Measurements from ENCODE around the gene ELP5. TPM values are rescaled to one million over a fixed set of nuclear protein-coding genes. Genes with fewer than 3 reads are reported as not detected.

Gene ELP5
- total and polyA plus RNA-seq, 2 donors: 17.7 to 39.2 TPM

DNA sequence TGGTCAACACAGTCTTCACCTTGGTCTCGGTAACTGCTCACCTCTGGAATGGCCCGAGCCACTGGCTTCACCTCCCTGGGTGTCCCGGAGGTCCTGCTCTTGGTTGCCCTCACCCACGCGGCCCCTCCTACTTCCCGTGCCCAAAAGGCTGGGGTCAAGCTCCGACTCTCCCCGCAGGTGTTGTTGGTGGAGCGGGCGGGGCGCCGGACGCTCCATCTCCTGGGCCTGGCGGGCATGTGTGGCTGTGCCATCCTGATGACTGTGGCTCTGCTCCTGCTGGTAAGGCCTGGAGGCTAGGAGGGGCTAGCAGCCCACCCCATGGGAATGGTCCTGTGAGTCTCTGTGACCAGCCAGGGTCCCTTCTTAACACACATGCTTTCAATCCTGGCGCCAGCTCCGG lies 32.9 kb downstream of the ELP5 start:
- WGBS: 94% methylated on average over 16 of the region's 16 CpGs

DNA sequence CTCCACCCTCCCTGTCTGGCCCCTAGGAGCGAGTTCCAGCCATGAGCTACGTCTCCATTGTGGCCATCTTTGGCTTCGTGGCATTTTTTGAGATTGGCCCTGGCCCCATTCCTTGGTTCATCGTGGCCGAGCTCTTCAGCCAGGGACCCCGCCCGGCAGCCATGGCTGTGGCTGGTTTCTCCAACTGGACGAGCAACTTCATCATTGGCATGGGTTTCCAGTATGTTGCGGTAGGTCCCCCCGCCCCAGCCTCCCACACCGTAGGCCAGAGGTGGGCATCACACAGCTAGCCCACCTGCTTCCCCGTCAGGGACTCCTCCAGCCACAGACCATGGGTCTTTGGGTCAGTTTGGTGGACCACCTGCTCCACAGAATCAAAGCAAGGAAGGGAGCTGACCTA lies 33.7 kb downstream of the ELP5 start:
- H3K4me1 ChIP-seq (ENCODE audit: insufficient read depth): no peaks in the 10 kb centered on the region
- no peaks in the 10 kb centered on the region for H3K36me3 ChIP-seq (ENCODE audit: insufficient read depth)
- H3K27ac ChIP-seq (ENCODE audit: low read depth): no peak overlapping the region
- H3K4me3 ChIP-seq (ENCODE audit: low read depth, low read length): no peak overlapping the region
- 84% methylated on average over 12 of the region's 12 CpGs for WGBS
- no peak for DNase-seq (ENCODE audit: extremely low spot score)

More for the DNA sequence above, 32.9 kb downstream of the ELP5 start:
- Histone ChIP-seq H3K4me3 (ENCODE audit: low read depth, low read length) (no peak overlapping the region), H3K36me3 (ENCODE audit: insufficient read depth) (no peaks in the 10 kb centered on the region), H3K4me1 (ENCODE audit: insufficient read depth) (no peaks in the 10 kb centered on the region), H3K27ac (ENCODE audit: low read depth) (no peak overlapping the region)
- no peak for DNase-seq (ENCODE audit: extremely low spot score)

DNA sequence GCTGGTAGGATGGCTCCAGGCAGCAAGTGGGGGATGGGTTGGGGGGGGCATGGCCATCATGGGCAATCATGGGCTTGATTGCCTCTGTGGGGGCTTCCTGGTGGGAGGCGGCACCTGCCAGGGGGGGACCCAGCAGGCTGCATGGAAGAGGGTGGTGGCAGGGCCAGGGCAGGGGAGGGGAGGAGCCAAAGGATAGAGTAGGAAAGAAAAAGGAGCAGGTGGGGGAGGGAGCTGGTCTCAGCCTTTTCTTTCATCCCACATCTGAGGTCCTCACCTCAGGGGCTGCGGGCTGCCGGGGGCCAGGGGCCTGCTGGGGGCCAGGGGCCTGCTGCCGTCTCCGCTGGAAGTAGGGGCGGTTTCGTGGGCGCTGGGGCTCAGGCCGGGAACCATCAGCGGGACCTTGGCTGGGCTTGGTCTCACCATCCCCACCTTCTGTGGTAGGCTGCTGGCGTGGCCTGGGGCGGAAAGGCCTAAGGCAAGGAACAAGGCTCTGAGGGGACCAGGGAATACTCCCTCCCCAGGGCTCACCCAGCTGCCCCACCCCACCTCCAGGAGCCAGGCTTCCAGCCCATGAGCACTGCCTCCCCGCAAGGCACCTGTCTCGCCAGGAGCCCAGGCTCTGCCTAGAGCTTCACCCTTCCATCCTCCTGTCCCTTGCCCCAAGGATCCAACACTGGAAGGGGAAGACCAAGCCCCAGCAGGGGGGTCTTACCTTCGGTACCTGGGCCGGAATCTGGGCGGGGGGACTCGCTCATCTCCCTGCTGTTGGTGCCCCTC lies 37.4 kb downstream of the ELP5 start:
- DNase-seq (ENCODE audit: extremely low spot score): no peak
- H3K36me3 ChIP-seq (ENCODE audit: insufficient read depth): no peaks in the 10 kb centered on the region
- H3K4me3 ChIP-seq (ENCODE audit: low read depth, low read length): no peak overlapping the region
- H3K27ac ChIP-seq (ENCODE audit: low read depth): no peak overlapping the region
- H3K4me1 ChIP-seq (ENCODE audit: insufficient read depth): no peaks in the 10 kb centered on the region
- WGBS: 73% methylated on average over 18 of the region's 18 CpGs

DNA sequence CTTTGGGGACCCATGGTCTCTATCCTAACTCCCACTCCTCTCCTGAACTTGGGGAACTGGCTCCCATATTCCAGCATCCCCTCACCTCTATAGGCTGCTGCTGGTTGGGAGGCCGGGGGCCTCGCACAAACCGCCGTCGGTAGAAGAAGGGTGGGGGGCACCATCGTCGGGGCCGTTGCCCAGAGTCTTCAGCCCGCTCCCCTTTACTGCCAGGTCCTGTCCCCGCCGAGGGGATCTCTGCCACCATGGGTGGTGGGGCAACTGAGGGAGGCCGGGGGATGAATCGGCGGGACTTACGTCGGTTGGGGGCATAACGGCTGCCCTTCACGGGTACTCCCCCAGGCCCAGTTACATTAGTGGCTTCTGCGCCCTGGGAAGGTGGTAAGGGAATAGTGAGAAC lies 38.2 kb downstream of the ELP5 start:
- no peaks in the 10 kb centered on the region for H3K36me3 ChIP-seq (ENCODE audit: insufficient read depth)
- no peak overlapping the region for H3K27ac ChIP-seq (ENCODE audit: low read depth)
- DNase-seq (ENCODE audit: extremely low spot score): no peak
- no peak overlapping the region for H3K4me3 ChIP-seq (ENCODE audit: low read depth, low read length)
- no peaks in the 10 kb centered on the region for H3K4me1 ChIP-seq (ENCODE audit: insufficient read depth)
- 86% methylated on average over 19 of the region's 19 CpGs for WGBS

DNA sequence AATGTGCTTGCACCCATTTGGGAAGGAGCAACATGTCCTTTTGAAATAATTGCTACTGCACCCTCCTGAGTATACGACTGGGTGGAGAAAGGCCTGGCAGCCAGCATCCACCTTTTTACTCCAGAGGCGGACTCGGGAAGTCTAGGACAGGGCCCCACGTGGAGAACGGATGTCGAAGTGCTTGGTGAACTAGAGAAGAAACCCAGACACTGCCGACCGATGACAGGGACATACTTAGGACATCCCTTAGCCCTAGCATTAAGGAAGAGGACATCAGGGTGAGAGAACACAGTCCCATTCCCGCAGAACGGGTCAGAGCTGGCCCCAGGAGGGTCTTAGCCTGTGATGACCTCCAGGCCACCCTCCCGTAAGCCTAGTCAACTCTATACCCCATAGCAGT lies 38.7 kb downstream of the ELP5 start:
- Histone ChIP-seq H3K4me1 (ENCODE audit: insufficient read depth) (no peaks in the 10 kb centered on the region), H3K36me3 (ENCODE audit: insufficient read depth) (no peaks in the 10 kb centered on the region), H3K4me3 (ENCODE audit: low read depth, low read length) (no peak overlapping the region), H3K27ac (ENCODE audit: low read depth) (no peak overlapping the region)
- DNase-seq (ENCODE audit: extremely low spot score): no peak
- 57% methylated on average over 11 of the region's 11 CpGs for WGBS

DNA sequence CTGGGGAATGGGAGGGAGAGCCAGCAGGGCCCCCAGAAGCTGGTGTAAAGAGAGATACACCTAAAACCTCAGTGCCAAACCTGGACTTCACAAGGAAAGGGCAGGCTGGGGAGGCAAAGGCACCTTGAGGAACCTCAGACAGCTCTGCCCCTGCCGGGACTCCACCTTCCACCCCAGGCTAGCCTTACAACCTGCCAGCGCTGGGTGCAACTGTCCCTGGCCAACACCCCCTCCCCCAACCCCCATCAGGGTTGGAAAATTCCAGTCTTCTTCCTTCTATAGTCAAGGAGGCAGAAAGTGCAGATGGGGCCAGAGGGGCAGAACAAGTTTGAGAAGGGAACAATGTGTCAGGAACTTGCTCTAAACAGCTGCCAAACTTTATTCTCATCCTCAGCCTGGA lies 40.2 kb downstream of the ELP5 start:
- Histone ChIP-seq H3K36me3 (ENCODE audit: insufficient read depth) (no peaks in the 10 kb centered on the region), H3K4me1 (ENCODE audit: insufficient read depth) (peaks cover 2% of the 10 kb centered on the region), H3K4me3 (ENCODE audit: low read depth, low read length) (no peak overlapping the region), H3K27ac (ENCODE audit: low read depth) (no peak overlapping the region)
- no peak for DNase-seq (ENCODE audit: extremely low spot score)
- 53% methylated on average over 2 of the region's 2 CpGs for WGBS

DNA sequence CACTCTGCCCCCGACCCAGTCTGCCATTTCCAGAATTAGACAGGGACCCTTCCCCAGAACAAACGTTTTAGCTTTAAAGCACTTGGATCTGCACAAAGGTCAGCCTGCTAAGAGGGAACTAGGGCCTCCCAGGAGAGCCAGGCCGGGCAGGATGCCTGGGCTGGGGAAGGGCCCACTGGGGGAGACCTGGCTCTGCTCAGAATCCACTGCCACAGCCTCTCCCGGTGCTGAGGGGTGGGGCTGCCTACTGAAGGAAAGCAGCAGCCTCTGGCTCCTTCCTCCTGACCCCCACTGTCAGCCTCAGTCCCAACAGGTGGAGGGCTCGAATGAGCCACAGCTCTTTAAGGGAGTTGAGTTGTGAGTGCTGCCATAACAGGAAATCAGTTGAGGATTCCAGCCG lies 40.7 kb downstream of the ELP5 start:
- WGBS: 16% methylated on average over 6 of the region's 6 CpGs
- DNase-seq (ENCODE audit: extremely low spot score): no peak
- Histone ChIP-seq H3K36me3 (ENCODE audit: insufficient read depth) (no peaks in the 10 kb centered on the region), H3K4me1 (ENCODE audit: insufficient read depth) (peaks cover 2% of the 10 kb centered on the region), H3K27ac (ENCODE audit: low read depth) (no peak overlapping the region), H3K4me3 (ENCODE audit: low read depth, low read length) (no peak overlapping the region)

DNA sequence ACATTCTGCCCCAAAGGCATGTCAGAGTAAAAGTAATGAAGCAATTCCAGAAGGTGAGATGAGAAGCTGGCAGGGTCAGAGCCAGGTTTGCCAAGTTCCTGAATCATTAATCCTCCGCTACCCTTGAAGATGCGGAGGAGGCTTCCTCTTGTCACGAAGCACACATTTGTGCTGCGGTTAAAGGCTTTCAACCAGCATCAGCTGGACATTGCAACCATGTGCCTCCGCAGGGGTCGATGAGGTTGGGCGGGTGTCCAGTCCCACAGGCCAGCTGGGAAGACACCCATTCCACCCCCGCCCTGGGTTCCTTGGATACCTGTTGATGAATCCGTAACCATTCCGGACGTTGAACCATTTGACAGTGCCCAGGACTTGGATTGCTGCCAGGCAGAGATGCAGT lies 41.1 kb downstream of the ELP5 start:
- Histone ChIP-seq H3K4me1 (ENCODE audit: insufficient read depth) (peaks cover 2% of the 10 kb centered on the region), H3K27ac (ENCODE audit: low read depth) (no peak overlapping the region)
- 68% methylated on average over 11 of the region's 11 CpGs for WGBS

DNA sequence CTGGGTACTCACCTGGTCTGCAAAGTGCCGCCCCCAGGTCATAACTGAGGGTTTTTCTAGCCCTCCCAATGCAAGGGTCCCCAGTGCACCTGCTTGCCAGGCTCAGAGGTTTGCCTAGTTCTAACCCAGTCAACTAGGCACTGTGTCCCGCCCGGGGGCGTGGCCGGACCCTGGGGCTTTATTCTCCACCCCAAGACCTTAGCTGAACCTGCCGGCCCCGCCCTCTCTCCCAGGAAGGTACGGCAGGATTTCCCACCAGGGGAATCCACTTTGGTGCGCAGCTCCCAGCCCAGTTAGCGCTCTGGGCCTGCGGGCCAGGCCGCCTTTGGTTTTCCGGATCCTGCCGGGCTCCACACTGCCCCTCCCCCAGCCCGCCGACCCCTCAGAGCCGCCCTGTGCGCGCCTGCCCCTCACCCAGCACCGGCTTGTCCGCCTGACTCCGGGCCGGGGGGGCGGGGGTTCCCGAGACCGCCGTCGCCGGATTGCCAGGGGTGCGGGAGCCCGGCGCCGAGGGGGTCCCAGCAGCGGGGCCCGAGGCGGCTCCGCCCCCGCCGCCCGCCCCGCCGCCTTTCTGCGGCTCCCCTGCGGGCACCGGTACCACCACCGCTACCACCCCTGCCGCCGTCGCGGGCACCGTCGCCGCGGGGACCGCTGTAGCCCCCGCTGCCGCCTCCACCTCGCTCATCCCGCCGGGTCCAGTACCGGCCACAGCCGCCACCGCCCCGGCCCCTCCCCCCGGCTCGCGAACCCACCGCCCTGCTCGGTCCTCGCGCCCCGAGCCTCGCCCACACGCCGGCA lies 42.0 kb downstream of the ELP5 start:
- Histone ChIP-seq H3K4me1 (ENCODE audit: insufficient read depth) (peaks cover 2% of the 10 kb centered on the region), H3K4me3 (ENCODE audit: low read depth, low read length) (peak overlapping the region; percentile 30), H3K36me3 (ENCODE audit: insufficient read depth) (no peaks in the 10 kb centered on the region), H3K27ac (ENCODE audit: low read depth) (no peak overlapping the region)
- no peak for DNase-seq (ENCODE audit: extremely low spot score)
- WGBS: 4% methylated on average over 74 of the region's 75 CpGs

More for the DNA sequence above, 41.1 kb downstream of the ELP5 start:
- no peak overlapping the region for H3K4me3 ChIP-seq (ENCODE audit: low read depth, low read length)
- no peaks in the 10 kb centered on the region for H3K36me3 ChIP-seq (ENCODE audit: insufficient read depth)
- DNase-seq (ENCODE audit: extremely low spot score): no peak

DNA sequence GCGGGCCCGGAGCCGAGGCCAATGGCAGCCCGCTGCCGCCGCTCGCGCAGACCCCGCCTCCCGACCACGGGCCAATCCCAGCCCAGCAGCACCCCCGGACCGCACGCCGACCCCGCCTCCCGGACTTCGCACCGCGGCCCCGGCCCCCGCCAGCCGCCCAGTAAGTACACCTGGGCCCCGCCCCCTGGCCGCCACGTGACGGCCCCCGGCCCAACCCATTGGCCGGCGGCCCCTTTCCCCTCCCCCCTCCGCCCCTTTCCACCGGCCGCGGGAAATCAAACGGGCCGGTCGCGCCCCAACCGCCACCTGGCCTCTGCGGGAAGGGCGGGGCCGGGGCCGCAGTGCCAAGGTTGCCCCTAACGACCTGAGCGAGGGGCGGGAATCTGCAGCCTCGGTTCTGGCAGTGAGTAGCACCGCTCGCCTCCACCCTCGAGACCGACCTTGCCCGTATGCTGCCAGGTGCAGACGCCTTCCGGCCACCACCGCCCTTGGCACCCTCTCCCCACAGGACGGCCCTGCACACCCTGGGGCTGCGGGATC lies 42.7 kb downstream of the ELP5 start, which contains the start of gene YBX2:
YBX2 (minus strand) TSS at position 26 of the 540 bp plus-strand sequence. CDS start 139 bp downstream, outside the sequence.
- no peaks in the 10 kb centered on the region for H3K36me3 ChIP-seq (ENCODE audit: insufficient read depth)
- WGBS: 3% methylated on average over 57 of the region's 57 CpGs
- peaks cover 2% of the 10 kb centered on the region for H3K4me1 ChIP-seq (ENCODE audit: insufficient read depth)
- H3K27ac ChIP-seq (ENCODE audit: low read depth): no peak within 1 kb of the TSS
- no peak for DNase-seq (ENCODE audit: extremely low spot score)
- peak within 1 kb of the TSS; percentile 30 for H3K4me3 ChIP-seq (ENCODE audit: low read depth, low read length)

DNA sequence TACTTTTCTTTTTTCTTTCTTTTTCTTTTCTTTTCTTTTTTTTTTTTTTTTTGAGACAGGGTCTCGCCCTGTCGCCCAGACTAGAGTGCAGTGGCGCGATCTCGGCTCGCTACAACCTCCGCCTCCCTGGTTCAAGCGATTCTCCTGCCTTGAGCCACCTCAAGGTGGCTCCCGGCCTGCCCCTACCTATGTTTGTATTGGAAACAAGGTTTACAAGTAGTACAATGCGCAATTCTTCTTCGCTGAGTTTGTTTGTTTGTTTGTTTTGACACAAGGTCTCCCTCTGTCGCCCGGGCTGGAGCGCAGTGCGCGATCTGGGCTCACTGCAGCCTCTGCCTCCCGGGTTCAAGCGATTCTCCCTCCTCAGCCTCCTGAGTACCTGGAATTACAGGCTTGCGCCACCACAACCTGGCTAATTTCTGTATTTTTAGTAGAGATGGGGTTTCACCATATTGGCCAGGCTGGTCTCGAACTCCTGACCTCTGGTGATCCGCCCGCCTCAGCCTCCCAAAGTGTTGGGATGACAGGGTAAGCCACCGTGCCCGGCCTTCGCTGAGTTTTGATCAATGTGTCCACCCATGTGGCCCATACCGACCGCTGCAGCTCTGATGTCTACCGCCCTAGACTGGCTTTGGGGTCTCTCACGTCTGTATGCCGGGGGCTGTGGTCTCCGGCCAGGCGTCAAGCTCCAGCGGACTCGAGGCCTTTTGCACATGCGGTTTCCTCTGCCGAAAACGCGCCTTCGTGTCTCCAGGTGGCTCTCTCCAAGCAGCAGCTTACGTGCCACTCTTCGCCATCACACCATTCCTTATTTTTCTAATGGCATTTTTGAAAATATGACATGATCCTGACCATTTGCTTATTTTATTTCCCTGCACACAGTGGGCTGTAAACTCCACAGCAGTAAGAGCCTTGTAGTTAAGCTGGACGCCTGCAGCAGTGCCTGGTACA lies 43.5 kb downstream of the ELP5 start:
- no peak overlapping the region for H3K27ac ChIP-seq (ENCODE audit: low read depth)
- no peak for DNase-seq (ENCODE audit: extremely low spot score)
- peaks cover 2% of the 10 kb centered on the region for H3K4me1 ChIP-seq (ENCODE audit: insufficient read depth)
- WGBS: 62% methylated on average over 42 of the region's 42 CpGs
- H3K36me3 ChIP-seq (ENCODE audit: insufficient read depth): no peaks in the 10 kb centered on the region
- peak overlapping the region; percentile 30 for H3K4me3 ChIP-seq (ENCODE audit: low read depth, low read length)

DNA sequence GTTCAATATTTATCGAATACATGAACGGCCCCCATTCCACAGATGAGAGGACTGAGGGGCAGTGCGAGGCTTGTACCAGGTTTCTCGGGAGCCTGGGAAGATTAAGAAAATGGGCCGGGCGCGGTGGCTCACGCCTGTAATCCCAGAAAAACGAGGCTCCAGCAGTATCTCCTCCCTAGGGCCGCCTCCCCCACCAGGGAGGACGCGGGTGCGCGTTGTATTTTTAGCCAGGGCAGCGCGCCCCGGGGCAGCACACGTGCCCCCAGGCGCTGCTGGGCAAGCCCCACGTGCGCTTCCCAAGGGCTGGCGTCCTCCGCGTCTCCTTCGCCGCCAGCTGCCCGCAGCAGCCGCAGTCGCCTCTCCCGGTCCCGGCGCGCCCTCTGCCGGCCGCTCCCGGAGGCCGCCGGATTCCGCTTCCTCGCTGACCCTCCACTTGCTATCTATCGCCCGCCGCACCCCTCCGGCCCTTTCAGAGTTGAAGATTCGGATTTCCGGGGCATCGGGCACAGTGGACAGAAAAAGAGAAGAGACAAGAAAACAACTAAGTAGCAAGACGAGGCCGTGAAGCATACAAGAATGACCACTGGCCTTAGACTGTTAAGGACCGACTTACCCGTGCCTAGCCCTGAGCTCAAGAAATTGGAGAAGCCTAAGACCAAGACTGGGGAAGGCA lies 44.3 kb downstream of the ELP5 start:
- peak overlapping the region; percentile 8 for H3K4me3 ChIP-seq (ENCODE audit: low read depth, low read length)
- H3K4me1 ChIP-seq (ENCODE audit: insufficient read depth): peaks cover 2% of the 10 kb centered on the region
- no peaks in the 10 kb centered on the region for H3K36me3 ChIP-seq (ENCODE audit: insufficient read depth)
- DNase-seq (ENCODE audit: extremely low spot score): no peak
- H3K27ac ChIP-seq (ENCODE audit: low read depth): no peak overlapping the region
- 2% methylated on average over 51 of the region's 51 CpGs for WGBS

Data from urinary bladder (tissue), 4 donors.